RPMI7951 (cell line): Measurements from ENCODE around the gene BAG5. TPM values are rescaled to one million over a fixed set of nuclear protein-coding genes. Genes with fewer than 3 reads are reported as not detected.
"Not testable (repeated sequence)": the region's sequence is repeated elsewhere in the genome, so short reads cannot be mapped to it uniquely, and the experiment has no call there.

ENCODE experiments used
- DNase-seq: peaks from one replicate; pipeline ENCODE4 v3.0.0-alpha.2; 2012; ENCODE audit warnings: low read depth
- total RNA-seq: library from RNA; depleted of rRNA; stranded (reverse); fragments of >200 nt; shearing (Covaris generic); gene quantifications from 2 replicates; pipeline ENCODE4 v1.2.3, GENCODE V29; 2014

The BAG5 gene
- total RNA-seq, 1 experiment from 2014 or later: 17.9 TPM

DNA sequence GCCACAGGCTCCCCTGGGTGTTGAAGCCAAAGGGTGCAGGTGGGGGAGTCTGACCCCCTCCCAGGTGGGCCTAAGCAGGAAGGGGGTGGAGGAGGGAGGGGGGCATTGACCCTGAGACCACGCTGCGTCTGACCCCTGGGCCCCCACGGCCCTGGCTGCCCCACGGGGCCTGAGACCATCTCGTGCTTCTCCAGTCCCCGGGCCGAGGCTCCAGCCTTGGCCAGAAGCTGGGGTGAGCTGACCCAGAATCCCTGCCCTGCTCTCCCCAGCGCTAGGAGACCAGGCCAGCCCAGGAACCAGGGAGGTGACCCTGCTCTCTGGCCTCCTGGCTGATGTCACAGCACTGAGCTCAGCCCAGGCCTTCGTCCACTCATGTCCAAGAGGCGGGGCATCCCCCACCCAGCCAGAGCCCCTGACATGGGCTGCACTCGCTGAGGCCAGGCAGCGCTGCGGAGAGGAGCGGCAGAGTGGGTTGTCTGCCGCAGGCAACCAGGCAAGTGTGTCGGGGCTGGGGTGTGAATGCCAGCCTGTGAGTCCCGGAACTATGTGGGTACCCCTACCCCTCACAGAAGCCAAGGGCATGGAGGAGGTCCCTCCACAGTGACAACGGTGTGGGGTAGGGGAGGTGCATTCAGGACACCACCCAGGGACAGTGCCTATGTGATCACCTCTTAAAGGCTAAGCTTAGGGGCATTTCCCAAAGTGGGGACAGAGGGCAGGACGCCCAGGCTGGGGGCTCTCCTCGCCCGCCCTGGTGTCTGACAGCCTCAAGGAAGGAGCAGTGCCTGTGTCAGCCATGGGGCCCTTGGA is 27.2 kb downstream of the BAG5 start:
- DNase-seq: no peak

DNA sequence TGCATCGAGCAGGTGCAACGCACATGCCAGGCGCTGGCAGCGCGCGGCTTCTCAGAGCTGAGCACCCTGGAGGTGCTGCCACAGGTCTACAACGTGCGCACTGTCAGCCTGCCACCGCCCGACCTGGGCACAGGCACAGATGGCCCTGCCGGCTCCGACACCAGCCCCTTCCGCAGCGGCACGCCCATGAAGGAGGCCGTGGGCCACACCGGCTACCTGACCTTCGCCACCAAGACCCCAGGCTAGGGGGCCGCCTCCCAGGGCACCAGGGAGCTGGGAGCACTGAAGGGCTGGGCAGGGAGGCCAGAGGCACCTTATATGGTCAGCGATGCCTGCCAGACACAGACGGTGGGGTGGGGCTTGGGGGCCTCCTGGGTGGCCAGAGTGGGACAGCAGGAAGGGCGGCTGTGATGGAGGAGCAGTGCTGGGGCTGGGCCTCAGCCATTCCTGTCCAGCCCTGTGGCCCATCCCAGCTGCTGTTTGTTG is 27.8 kb downstream of the BAG5 start:
- no peak for DNase-seq

DNA sequence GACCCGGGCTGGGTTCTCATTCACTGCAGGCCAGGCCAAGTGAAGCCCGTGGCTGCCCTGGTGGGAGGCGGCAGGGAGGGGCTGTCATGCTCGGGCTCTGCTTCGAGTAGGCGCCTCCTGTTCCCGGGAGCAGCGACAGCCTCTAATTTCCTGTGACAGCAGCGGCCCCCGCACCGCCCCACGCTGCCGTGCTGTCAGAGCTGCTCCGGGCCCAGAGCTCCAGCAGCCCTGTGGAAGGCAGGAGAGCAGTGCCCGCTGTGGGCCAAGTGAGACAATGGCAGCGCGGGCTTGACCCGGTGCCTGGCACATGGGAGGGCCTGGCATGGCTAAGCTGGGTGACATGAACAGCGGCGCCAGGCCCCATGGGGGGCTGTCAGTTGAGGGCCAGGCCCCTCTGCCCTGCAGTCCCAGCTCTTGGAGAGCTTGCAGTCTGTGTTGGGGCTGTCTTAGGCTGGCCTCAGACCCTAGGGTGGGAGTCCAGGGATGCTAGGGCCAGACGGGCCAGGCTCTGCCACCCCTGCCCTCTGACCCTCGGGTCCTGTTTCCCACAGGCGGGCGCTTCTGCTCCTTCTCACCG is 28.4 kb downstream of the BAG5 start:
- no peak for DNase-seq

GRCh38 chr14:103533137-103533998 is 29.1 kb downstream of the BAG5 start:
- no peak for DNase-seq

GRCh38 chr14:103532216-103533136 is 30.0 kb downstream of the BAG5 start:
- DNase-seq: no peak

DNA sequence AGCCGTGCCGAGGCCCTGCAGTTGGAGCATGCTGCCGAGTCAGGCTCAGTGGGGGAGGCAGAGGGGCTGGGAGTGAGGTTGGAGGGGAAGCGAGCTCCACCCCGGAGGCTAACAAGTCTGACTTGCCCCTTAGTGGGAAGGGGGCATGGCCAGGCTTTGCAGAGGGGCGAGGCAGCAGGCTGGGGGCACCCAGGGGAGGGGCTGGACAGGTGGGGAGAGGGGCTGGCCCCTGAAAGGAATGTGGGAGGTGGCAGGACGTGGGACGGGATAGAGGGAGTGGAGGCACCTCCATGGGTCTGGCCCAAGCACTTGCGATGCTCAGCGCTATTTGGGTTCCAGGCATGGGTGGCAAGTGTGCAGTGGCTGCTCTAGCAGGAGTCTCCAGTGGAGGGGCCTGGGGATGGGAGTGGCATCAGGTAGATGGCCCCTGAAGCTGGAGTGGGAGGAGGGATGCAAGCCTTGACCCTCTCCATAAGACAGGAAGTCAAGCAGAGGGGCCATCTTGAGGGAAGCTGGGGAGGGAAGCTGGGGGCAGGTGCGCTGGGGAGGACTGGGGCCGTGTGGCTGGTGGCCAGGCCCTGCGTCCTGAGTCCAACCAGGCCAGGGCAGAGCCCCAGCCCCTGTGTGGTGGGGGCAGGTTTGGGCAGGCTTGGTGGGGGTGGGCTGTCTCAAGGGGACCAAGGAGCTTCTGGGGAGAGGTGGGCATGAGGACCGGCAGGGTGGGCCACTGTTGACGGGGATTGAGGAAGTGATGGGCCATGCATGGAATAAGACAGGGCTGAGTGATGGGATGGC is 30.8 kb downstream of the BAG5 start:
- no peak for DNase-seq

DNA sequence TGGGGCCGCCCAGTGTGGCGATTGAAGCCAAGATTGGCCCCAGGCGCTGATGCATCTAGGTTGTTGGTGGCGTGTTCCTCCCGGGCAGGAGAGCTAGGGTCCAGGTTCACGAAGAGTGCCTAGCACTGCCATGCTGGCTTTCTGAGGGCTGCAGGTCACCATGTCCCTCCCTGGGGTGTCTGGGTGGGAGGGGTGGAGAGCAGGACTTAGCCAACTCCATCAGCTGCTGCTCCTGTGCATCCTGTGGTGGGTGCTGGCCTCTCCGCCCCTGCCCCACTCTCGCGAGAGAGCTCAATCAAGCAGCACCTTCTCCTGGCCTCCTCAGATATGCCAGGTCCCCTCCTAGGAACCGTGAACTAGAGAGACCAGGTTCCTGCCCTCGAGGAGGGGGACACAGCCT is 31.6 kb downstream of the BAG5 start:
- DNase-seq: no peak

GRCh38 chr14:103530390-103530789 is 32.1 kb downstream of the BAG5 start:
- DNase-seq: no peak

DNA sequence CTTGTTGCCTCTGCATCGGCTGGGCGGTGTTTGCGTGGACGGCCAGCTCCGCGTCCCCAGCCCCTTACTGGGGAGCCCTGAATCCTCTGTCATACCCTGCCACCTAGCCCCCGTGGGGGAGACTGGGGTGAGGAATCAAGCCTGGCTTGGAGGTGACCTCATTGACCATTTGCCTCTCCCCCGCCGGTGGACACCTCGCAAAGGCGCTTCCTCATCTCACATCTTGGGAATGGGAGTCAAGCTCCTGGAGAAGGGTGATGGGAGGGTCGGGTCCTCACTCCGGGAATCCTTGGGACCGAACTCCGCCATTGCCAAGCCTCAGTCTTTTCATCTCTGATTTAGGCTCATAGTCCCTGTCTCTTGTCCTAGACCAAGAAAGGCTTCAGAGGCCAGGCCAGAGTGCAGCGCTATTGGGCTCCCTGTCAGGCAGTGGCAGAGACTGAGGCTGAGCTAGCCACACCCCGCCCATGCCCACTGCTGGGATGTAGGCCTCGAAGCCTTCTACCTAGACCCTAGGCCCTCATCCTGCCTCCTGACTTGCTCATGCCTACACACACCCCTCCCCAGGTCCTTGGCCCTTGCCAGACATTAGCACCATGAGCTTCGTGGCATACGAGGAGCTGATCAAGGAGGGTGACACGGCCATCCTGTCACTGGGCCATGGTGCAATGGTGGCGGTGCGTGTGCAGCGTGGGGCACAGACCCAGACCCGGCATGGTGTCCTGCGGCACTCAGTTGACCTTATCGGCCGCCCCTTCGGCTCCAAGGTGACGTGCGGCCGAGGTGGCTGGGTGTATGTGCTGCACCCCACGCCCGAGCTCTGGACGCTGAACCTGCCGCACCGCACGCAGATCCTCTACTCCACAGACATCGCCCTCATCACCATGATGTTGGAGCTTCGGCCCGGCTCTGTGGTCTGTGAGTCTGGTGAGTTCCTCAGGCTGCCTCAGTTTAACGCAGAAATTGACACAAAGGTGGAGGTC is 32.8 kb downstream of the BAG5 start:
- no peak for DNase-seq

GRCh38 chr14:103528587-103529382 is 33.7 kb downstream of the BAG5 start, which contains the start of gene TRMT61A:
Gene TRMT61A, plus strand, starts transcription at chr14:103529196. Its CDS starts 783 bp downstream, at chr14:103529979.
- DNase-seq: peak; percentile 90

- no peak for DNase-seq
Observed at GRCh38 chr14:103528146-103528586, 34.3 kb downstream of the BAG5 start.

DNA sequence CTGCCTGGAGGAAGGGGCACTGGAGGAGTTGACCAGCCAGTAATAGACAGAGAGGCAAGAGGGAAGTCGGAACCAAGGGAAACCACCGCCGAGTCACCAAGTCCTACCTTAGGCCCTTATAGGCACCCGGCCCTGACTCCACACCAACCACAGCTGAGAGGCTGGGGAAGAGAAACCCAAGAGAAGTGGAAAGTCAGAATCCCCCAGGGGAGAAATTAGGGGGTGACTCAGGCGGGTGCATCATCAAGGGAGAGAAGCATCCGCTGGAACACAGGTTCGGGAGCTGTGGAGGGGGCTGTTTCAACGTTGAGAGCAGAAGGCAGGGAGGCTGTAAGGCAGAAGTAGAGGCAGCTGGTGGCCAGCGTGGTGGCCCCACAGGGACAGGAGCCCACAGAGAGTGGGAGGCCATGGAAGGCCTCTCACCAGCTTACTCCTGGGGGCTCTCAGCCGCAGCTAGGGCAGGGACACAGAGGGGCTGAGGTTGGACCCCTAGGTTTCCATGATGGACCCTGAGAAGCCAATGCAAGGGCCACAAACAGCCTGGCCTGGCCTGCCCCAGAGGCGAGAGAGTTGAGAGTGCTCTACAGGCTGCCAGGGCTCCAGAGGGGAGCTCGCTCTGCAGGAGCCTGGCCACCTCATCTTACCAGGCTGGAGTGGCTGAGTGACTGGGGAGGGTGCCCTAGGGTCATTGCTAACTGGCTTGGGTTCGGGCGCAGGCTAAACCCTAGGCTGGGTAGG is 34.9 kb downstream of the BAG5 start:
- DNase-seq: peak; percentile 80

GRCh38 chr14:103526914-103527248 is 35.6 kb downstream of the BAG5 start:
- DNase-seq: no peak

- DNase-seq: no peak
Observed at GRCh38 chr14:103526247-103526913, 36.1 kb downstream of the BAG5 start.

DNA sequence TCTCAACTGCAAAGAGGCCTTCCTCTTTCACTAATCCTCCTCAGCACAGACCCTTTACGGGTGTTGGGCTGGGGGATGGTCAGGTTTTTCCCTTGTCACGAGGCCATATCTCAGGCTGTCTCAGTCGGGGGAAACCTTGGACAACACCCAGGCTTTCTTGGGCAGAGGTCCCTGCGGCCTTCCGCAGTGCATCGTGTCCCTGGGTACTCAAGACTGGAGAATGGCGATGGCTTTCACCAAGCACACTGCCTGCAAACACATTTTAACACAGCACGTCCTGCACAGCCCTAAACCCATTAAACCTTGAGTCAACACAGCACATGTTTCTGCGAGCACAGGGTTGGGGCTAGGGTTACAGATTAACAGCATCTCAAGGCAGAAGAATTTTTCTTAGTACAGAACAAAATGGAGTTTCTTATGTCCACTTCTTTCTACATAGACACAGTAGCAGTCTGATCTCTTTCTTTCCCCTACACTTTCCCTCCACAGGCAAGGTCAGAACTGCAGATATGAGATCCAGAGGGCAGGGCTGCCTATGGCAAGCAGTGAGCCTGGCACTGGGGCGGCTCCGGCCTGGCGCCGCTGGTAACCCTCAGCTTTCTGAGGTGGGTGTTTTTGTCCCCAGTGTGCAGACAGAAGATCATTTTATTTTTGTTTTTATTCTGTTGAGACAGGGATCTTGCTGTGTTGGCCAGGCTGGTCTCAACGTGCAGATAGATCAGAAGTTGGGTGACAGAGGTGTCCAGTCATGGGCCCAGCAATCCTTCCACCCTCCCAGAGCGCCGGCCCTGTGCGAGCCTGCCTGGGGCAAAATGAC is 36.8 kb downstream of the BAG5 start:
- DNase-seq: not testable (repeated sequence)
